Measurements from ENCODE around the gene TTC17. TPM values are rescaled to one million over a fixed set of nuclear protein-coding genes. Genes with fewer than 3 reads are reported as not detected.

The TTC17 gene, protein sequence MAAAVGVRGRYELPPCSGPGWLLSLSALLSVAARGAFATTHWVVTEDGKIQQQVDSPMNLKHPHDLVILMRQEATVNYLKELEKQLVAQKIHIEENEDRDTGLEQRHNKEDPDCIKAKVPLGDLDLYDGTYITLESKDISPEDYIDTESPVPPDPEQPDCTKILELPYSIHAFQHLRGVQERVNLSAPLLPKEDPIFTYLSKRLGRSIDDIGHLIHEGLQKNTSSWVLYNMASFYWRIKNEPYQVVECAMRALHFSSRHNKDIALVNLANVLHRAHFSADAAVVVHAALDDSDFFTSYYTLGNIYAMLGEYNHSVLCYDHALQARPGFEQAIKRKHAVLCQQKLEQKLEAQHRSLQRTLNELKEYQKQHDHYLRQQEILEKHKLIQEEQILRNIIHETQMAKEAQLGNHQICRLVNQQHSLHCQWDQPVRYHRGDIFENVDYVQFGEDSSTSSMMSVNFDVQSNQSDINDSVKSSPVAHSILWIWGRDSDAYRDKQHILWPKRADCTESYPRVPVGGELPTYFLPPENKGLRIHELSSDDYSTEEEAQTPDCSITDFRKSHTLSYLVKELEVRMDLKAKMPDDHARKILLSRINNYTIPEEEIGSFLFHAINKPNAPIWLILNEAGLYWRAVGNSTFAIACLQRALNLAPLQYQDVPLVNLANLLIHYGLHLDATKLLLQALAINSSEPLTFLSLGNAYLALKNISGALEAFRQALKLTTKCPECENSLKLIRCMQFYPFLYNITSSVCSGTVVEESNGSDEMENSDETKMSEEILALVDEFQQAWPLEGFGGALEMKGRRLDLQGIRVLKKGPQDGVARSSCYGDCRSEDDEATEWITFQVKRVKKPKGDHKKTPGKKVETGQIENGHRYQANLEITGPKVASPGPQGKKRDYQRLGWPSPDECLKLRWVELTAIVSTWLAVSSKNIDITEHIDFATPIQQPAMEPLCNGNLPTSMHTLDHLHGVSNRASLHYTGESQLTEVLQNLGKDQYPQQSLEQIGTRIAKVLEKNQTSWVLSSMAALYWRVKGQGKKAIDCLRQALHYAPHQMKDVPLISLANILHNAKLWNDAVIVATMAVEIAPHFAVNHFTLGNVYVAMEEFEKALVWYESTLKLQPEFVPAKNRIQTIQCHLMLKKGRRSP
- 107 and 119 TPM in 2 replicates for total RNA-seq

GRCh38 chr11:43358801-43359421, at the start of gene TTC17:
TTC17 (plus strand) TSS chr11:43358920; CDS start chr11:43358955, 35 bp downstream.

GRCh38 chr11:43311791-43312607, 46.7 kb upstream of the TTC17 start, which contains the start of gene API5:
API5 (plus strand) TSS chr11:43311996; CDS start chr11:43312128, 132 bp downstream.

Other genes with a start within 250 kb of the TTC17 start
- gene API5, start 46.9 kb upstream of the TTC17 start, total RNA-seq: 115 and 131 TPM in 2 replicates

Measured in nasal cavity respiratory epithelium epithelial cell of viscerocranial mucosa (primary cell).